NCI-H1105 treated with DMSO at 0.1 percent for 48 hours (cell line): ENCODE results near the gene UIMC1.
A peak's percentile ranks its signal among the peaks of the same experiment; 100 is the strongest.
"Not testable (repeated sequence)": the region's sequence is repeated elsewhere in the genome, so short reads cannot be mapped to it uniquely, and the experiment has no call there.

Experiments
- DNase-seq: peaks from one replicate; lab custom pipeline; 2025; lab: John Stamatoyannopoulos, UW

Gene UIMC1

GRCh38 chr5:177005619-177006264, 837 bp downstream of the UIMC1 start:
- peak; percentile 40 for DNase-seq

GRCh38 chr5:177004961-177005360, 1.6 kb downstream of the UIMC1 start:
- DNase-seq = no peak

GRCh38 chr5:177003649-177004048, 2.9 kb downstream of the UIMC1 start:
- no peak for DNase-seq

- not testable (repeated sequence) for DNase-seq
Observed at GRCh38 chr5:176999526-176999925, 7.1 kb downstream of the UIMC1 start.

GRCh38 chr5:176998828-176999227, 7.8 kb downstream of the UIMC1 start:
- DNase-seq = no peak

GRCh38 chr5:176996780-176997179, 9.8 kb downstream of the UIMC1 start:
- no peak for DNase-seq

GRCh38 chr5:176995896-176996767, 10.4 kb downstream of the UIMC1 start:
- no peak for DNase-seq

- no peak for DNase-seq
Observed at GRCh38 chr5:176995122-176995490, 11.5 kb downstream of the UIMC1 start.

GRCh38 chr5:176994460-176995121, 12.0 kb downstream of the UIMC1 start:
- no peak for DNase-seq

- DNase-seq = not testable (repeated sequence)
Observed at GRCh38 chr5:176993081-176993480, 13.5 kb downstream of the UIMC1 start.

GRCh38 chr5:176987583-176987982, 19.0 kb downstream of the UIMC1 start:
- no peak for DNase-seq

- no peak for DNase-seq
Observed at GRCh38 chr5:176986280-176986679, 20.3 kb downstream of the UIMC1 start.

- no peak for DNase-seq
Observed at GRCh38 chr5:176985516-176985915, 21.1 kb downstream of the UIMC1 start.

GRCh38 chr5:176984176-176984575, 22.4 kb downstream of the UIMC1 start:
- DNase-seq = not testable (repeated sequence)

- DNase-seq = not testable (repeated sequence)
Observed at GRCh38 chr5:176983593-176983992, 23.0 kb downstream of the UIMC1 start.

- DNase-seq = not testable (repeated sequence)
Observed at GRCh38 chr5:176983112-176983511, 23.5 kb downstream of the UIMC1 start.

GRCh38 chr5:176980818-176981217, 25.8 kb downstream of the UIMC1 start:
- DNase-seq = no peak

- no peak for DNase-seq
Observed at GRCh38 chr5:176979669-176980068, 26.9 kb downstream of the UIMC1 start.

GRCh38 chr5:176965633-176966032, 40.9 kb downstream of the UIMC1 start:
- DNase-seq = no peak

- DNase-seq = peak; percentile 56
Observed at GRCh38 chr5:176959051-176959450, 47.5 kb downstream of the UIMC1 start.

GRCh38 chr5:176956756-176957155, 49.8 kb downstream of the UIMC1 start:
- DNase-seq = no peak

GRCh38 chr5:176955895-176956294, 50.7 kb downstream of the UIMC1 start:
- DNase-seq = no peak

GRCh38 chr5:176954050-176954449, 52.5 kb downstream of the UIMC1 start:
- peak; percentile 68 for DNase-seq
